DMS79 (cell line): ENCODE measurements around the gene SYNPR.

Experiments
- DNase-seq: peaks from one replicate; lab custom pipeline; 2025; lab: John Stamatoyannopoulos, UW

SYNPR gene

DNA sequence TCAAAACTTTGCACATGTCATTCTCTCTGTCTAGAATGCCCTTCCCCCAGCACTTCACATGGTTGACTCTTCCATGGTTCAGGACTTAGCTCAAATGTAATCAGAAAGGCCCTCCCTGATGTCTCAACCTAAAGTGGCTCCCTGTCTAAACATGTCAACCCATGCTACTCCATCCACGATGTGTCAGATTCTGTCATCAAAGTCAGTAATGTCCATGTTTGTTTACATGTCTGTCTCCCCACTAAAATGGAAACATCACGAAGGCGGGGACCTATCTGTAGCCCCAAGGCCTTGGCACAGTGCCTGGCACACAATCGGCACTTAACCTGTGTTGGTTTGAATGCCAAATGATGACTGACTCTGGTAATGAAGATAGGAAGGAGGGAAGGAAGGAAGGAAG is 353.6 kb downstream of the SYNPR start:
- no peak for DNase-seq

DNA sequence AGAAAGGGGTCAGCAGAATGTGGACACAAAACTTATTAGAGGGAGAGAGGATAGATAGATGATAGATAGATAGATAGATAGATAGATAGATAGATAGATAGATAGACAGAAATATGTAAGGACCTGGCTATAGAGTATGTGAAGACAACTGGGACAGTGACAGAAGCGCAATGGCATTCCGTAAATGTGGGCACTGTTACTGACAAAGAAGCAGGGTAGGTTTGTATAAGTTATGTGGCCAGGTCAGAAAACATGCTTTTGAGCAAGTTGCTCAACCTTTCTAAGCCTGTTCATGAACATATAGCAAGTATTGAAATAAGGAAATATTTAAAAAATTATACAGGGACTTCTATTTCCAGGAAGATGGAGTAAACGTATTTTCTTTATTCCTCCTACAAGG is 357.1 kb downstream of the SYNPR start:
- DNase-seq, result no peak

DNA sequence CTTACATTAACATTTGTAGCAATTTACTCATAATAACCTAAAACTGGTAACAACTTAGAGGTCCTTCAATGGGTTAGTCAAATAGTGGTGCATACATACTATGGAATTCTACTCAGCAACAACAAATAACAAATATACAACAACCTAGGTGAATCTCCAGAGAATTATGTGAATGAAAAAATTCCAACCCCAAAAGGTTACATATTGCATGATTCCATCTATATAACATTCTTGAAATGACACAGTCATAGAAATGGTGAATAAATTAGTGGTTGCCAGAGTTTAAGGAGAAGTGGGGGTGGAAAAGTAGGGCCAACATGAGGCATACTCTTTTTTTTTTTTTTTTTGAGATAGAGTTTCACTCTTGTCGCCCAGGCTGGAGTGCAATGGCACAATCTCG is 361.7 kb downstream of the SYNPR start:
- DNase-seq, result no peak

DNA sequence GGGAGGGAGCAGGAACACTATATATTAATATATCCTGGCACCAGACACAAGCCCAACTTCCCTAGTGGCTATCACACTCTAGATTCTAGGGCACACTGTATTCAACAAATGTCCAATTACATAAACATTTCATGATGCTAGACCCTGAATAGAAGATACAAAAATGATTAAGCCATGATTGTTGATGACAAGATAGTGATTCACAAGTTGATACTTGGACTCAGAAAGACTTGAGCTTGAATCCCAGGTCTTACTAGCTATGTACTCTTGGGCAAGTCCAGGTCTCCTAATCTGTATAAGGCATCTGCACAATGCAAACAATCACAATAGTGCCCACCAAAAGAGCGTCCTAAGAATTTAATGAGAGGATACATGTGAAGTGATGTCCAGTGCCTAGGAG is 364.4 kb downstream of the SYNPR start:
- DNase-seq, result no peak

DNA sequence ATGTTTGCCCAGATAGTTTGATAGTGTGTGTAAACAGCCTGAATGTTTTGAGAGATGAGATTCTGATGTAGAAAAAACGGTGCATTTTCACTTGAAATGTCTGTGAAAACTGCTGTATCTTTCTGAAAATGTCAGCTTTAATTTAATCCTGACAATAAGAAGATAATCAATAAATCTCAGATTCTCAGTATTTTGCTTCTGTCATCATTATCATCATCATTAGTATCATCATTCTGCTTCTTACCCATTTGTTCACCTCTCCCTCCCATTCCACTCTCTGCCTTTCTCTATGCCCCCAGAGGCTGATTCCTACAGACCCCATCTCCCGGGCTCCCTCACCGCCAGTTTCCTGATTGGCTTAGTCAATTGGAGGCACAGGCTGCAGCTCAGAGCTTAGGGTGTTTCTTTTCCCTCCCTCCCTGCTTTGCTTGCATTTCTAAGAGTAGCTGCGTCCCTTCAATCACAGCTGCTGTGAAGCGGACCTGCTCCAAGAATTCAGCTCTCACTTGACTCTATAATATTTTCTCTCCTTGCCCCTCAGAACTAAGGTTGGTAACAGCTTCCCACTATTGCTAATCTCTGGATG is 366.2 kb downstream of the SYNPR start:
- DNase-seq, result no peak

DNA sequence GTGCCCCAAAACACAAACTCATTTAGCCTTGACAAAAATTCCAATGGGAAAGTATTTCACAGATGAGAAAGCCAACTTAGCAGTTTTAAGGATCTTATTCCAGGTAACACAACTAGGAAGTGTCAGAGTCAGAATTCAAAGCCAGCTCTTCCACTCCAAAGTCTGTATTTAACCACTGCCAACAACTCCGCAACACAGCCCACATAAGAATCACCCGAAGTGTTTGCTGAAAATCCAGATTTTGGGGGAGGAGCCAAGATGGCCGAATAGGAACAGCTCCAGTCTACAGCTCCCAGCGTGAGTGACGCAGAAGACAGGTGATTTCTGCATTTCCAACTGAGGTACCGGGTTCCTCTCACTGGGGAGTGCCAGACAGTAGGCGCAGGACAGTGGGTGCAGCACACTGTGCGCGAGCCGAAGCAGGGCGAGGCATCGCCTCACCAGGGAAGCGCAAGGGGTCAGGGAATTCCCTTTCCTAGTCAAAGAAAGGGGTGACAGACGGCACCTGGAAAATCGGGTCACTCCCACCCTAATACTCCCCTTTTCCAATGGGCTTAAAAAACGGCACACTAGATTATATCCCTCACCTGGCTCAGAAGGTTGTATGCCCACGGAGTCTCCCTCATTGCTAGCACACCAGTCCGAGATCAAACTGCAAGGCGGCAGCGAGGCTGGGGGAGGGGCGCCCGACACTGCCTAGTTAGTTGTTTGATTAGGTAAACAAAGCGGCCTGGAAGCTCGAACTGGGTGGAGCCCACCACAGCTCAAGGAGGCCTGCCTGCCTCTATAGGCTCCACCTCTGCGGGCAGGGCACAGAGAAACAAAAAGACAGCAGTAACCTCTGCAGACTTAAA is 367.0 kb downstream of the SYNPR start:
- peak; percentile 2 for DNase-seq

DNA sequence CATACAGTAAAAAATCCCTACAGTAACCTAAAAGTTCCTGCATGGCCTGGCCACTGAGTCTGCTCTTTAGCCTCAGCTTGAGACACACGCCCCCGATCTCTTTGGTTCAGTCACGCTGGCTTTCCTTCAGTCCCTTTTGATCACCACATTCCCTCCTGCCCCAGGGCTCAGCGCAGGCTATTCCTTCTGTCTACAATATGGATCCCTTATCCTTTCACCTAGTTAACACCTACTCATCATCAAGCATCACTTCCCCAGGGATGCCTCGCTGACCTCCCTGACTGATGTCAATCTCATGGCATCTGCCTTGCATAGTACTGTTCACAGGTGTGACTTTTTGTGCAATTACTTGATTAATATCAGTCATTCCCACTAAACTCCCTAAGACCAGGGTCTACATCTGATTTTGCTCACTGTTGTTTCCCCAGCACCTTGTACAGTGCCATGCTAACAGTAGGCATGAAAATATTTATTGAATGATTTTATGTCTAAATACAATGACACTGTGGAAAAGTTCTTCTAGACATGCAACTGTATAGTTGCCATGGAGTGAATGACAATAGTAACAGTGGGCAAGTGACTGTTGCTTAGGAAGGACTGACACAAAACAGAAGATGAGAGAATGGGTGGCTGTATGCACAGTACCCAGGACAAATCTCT is 374.1 kb downstream of the SYNPR start, which contains the start of gene SNTN:
TSS of gene SNTN (plus strand) at position 610 of the 660 bp plus-strand sequence. CDS start at position 623, 13 bp downstream.
- no peak for DNase-seq

DNA sequence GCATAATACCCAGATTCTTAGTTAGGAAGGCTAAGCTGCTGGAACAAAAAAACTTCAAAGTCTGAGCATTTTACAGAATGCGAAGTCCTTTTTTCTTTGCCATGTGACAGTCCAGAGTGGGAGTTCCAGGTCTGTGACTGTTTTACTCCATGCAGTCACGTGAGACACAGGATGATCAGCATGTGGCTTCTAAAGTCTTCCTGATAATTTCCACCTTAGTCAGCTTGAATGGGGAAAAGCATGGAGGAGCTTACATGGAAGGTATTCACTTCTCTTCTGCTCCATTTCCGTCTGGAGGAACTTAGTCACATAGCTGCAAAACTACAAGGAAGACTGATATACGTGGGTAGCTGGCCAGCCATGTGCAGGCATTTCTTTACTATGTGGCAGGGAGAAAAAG is 376.1 kb downstream of the SYNPR start:
- no peak for DNase-seq

DNA sequence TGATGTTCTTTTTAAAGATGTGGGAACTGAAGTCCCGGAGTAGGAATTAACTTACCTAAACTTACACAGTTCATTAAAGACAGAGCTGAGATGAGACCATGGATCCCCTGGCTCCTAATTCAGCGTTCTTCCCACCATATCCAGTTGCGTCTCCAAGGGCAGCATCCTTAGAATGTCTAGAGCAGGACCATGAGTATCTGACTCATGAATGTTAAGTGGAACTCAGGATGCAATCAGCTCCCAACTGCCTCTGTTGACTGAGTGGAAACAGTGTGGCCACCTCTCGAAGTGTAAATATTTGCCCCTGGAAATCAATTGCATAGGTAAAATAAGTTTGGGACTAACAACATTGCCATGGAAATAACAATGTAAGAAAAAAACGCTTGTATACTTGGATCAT is 376.8 kb downstream of the SYNPR start:
- DNase-seq, result no peak

DNA sequence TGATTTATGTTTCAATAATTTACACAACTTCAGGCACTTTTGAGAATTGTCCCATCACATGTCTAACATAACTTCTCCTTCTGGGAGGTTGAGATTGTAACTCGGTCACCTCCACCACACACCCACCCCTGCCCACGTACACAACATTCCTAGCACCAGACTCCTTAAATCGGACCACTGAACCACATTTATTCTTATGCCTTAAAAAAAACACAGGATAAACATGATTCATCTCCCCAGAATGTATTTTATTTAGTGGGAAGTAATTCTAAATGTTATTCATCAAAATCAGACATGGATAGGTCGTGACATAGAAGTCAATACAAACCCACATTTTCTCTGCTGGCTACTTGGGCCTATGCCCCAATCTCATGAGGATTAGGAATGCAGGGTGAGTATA is 377.4 kb downstream of the SYNPR start:
- DNase-seq, result no peak

DNA sequence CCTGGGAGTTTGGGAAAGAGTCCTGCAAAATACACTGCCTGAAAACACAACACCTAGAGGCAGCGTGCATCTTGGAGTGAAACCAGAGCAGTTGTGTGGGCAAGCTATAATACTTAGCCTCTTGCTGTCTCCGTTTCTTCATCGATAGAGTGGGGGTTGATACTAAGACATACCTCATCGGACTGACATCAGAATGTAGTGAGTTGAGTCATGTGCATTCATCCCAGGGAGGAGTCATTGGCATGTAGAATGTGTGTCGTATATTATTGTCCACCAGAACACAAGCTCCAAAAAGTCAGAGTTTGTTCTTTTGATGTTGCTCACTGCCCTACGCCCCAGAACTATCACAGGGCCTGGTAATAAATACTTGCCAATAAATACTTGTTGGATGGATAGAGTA is 378.7 kb downstream of the SYNPR start:
- no peak for DNase-seq

DNA sequence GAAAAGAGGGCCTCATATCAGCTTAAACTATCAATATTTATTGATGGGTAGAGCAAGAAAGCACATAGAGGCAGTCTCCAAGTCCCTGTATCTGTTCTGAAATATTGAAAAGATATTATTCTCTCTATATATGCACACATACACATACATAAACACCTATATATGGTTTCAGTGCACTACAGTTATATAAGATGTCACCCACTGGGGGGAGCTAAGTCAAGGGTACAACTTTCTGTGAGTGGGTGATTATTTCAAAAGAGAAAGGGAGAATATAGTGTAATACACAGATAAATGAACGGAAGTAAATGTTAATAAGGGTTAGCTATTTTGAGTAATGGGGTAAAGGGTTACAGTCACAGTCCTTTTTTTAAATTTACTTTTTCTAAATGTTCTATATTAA is 383.1 kb downstream of the SYNPR start:
- DNase-seq, result no peak

DNA sequence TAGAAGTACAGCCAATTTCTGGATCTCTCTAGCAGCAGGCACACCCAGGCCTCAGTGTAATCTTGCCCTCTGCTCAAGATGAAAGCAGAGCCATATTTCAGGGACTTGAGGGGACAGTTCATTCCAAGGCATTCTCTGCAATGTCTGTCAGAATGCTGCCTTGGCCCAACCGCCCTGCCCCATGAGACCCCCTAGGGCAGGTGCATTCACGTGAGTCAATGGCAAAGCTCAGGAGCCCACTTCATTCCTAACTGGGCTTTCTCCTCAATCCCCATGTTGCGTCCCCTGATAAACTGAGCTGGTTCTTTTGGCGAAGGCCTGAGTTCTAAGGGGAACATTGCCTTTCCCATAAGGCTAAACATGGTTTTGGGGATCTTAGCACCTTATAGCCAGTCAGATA is 383.9 kb downstream of the SYNPR start:
- no peak for DNase-seq

DNA sequence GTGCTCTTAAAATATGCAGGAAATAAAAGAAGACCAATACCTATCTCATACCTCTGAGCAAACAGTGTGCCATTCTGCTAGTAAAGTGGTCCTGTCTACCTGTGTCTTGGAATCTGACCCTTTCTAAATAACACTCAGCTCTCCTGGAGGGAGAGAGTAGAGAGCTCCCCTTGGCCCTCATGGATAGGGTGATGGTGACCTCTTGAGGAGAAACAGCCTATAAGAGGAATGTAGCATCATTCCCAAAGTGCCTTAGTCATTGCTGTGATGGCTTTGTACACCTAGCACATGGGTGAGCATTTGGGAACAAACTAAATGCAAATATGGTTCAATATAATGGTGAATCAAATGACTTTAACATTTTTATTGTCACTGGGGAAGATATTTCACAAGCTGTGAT is 384.4 kb downstream of the SYNPR start:
- no peak for DNase-seq
